ENCODE data around the gene PWWP2B.

DNA sequence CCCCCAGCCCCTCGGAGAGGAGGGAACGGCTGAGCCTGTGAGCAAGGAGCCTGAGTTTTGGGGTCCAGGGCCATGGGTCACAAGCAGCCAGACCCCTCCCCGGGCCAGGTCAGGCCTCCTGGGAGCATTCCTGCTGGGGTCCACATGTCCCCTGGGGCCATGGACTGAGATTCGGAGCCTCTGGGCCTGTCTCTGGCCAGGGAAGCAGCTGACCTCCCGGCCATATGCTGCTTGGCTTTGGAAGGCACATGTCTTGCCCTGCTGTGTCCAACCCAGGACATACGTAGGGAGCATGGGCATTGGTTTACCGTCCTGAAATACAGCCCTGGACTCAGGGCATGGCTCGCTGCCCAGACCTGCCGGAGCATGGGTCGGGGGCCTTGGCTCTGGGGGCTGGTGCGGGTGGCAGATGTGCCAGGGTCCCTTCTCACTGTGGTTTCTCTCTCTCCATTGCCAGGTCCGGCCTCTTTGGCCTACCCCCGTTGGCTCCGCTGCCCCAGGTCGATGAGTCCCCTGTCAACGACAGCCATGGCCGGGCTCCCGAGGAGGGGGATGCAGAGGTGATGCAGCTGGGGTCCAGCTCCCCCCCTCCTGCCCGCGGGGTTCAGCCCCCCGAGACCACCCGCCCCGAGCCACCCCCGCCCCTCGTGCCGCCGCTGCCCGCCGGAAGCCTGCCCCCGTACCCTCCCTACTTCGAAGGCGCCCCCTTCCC is 7.3 kb downstream of the PWWP2B start:
- TF ChIP-seq, protein P1, sequence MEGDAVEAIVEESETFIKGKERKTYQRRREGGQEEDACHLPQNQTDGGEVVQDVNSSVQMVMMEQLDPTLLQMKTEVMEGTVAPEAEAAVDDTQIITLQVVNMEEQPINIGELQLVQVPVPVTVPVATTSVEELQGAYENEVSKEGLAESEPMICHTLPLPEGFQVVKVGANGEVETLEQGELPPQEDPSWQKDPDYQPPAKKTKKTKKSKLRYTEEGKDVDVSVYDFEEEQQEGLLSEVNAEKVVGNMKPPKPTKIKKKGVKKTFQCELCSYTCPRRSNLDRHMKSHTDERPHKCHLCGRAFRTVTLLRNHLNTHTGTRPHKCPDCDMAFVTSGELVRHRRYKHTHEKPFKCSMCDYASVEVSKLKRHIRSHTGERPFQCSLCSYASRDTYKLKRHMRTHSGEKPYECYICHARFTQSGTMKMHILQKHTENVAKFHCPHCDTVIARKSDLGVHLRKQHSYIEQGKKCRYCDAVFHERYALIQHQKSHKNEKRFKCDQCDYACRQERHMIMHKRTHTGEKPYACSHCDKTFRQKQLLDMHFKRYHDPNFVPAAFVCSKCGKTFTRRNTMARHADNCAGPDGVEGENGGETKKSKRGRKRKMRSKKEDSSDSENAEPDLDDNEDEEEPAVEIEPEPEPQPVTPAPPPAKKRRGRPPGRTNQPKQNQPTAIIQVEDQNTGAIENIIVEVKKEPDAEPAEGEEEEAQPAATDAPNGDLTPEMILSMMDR (IDR thresholded peaks at IDR 0.05), result no peak
- no peak for TF ChIP-seq POLR2A (IDR thresholded peaks at IDR 0.05)
